HepG2 (cell line): ENCODE data around the gene TNFSF13. TPM values are rescaled to one million over a fixed set of nuclear protein-coding genes. Genes with fewer than 3 reads are reported as not detected.

ENCODE experiments used
- ADNP ChIP-seq: sonication (generic); formaldehyde crosslinking; IDR thresholded peaks from 2 replicates; pipeline ENCODE4 v1.4.0; 2020; ENCODE audit warnings: missing genetic modification reagents
- AFF4 ChIP-seq: sonication (generic); formaldehyde crosslinking; IDR thresholded peaks from 2 replicates; pipeline ENCODE4 v1.4.0; 2020; ENCODE audit warnings: missing genetic modification reagents
- BCL6 ChIP-seq: IDR thresholded peaks from 2 replicates; pipeline ENCODE4 v1.6.1; 2016; ENCODE audit warnings: missing genetic modification reagents, missing compliant biosample characterization
- IRF2 ChIP-seq: IDR thresholded peaks from 2 replicates; pipeline ENCODE4 v1.6.1; 2018; ENCODE audit warnings: missing genetic modification reagents, missing compliant biosample characterization
- NCOR1 ChIP-seq: fragments of 200-600 bp; sonication (generic); IDR thresholded peaks from 2 replicates; pipeline ENCODE4 v1.7.0; 2017; ENCODE audit warnings: antibody characterized with exemption, low read length, borderline replicate concordance
- NFE2L2 ChIP-seq: fragments of 150-350 bp; IDR thresholded peaks from 2 replicates; pipeline ENCODE4 v1.6.1; 2014; ENCODE audit warnings: low read length
- NFIC ChIP-seq: IDR thresholded peaks from 2 replicates; pipeline ENCODE4 v1.6.1; 2012; ENCODE audit warnings: mild to moderate bottlenecking, low read length, inconsistent platforms
- NR3C1 ChIP-seq: sonication (generic); formaldehyde crosslinking; IDR thresholded peaks from 2 replicates; pipeline ENCODE4 v1.4.0; 2020; ENCODE audit warnings: missing genetic modification reagents
- NRL ChIP-seq: sonication (generic); formaldehyde crosslinking; IDR thresholded peaks from 2 replicates; pipeline ENCODE4 v1.5.0; 2020; ENCODE audit warnings: missing genetic modification reagents, mild to moderate bottlenecking, moderate library complexity, borderline replicate concordance
- RFXANK ChIP-seq: IDR thresholded peaks from 2 replicates; pipeline ENCODE4 v1.6.1; 2016
- RFXAP ChIP-seq: sonication (generic); formaldehyde crosslinking; IDR thresholded peaks from 2 replicates; pipeline ENCODE4 v1.4.0; 2020; ENCODE audit warnings: missing genetic modification reagents, borderline replicate concordance
- RNF219 ChIP-seq: sonication (generic); formaldehyde crosslinking; IDR thresholded peaks from 2 replicates; pipeline ENCODE4 v1.5.0; 2020; ENCODE audit warnings: mild to moderate bottlenecking, missing genetic modification reagents
- SOX6 ChIP-seq, 2 experiments: fragments of 450-650 bp in 1 of 2; sonication (generic) in 1 of 2; formaldehyde crosslinking in 1 of 2; IDR thresholded peaks; 2 replicates each; pipeline versions ENCODE4 v1.4.0 to v1.6.1; 2017 to 2020; ENCODE audit warnings: antibody characterized with exemption in 1 of 2, mild to moderate bottlenecking in 1 of 2, missing genetic modification reagents in 1 of 2
- SRSF1 ChIP-seq: fragments of 200-400 bp; formaldehyde crosslinking; optimal IDR thresholded peaks from 2 replicates; pipeline ENCODE3; 2017; ENCODE audit warnings: mild to moderate bottlenecking, low read depth, low read length, moderate library complexity
- ZNF20 ChIP-seq: sonication (generic); formaldehyde crosslinking; IDR thresholded peaks from 2 replicates; pipeline ENCODE4 v1.4.0; 2020; ENCODE audit warnings: mild to moderate bottlenecking, moderate library complexity, missing genetic modification reagents
- ZNF343 ChIP-seq: sonication (generic); formaldehyde crosslinking; IDR thresholded peaks from 2 replicates; pipeline ENCODE4 v1.4.0; 2020; ENCODE audit warnings: mild to moderate bottlenecking, missing genetic modification reagents
- ZNF367 ChIP-seq: sonication (generic); formaldehyde crosslinking; IDR thresholded peaks from 2 replicates; pipeline ENCODE4 v1.4.0; 2020; ENCODE audit warnings: missing genetic modification reagents, borderline replicate concordance
- ZNF543 ChIP-seq: sonication (generic); formaldehyde crosslinking; IDR thresholded peaks from 2 replicates; pipeline ENCODE4 v1.4.0; 2020; ENCODE audit warnings: mild to moderate bottlenecking, missing genetic modification reagents
- ZNF549 ChIP-seq: sonication (generic); formaldehyde crosslinking; IDR thresholded peaks from 2 replicates; pipeline ENCODE4 v1.5.0; 2020; ENCODE audit warnings: missing genetic modification reagents
- ZNF562 ChIP-seq: sonication (generic); formaldehyde crosslinking; IDR thresholded peaks from 2 replicates; pipeline ENCODE4 v1.8.0; 2022; ENCODE audit warnings: missing genetic modification reagents, borderline replicate concordance
- ZSCAN21 ChIP-seq: sonication (generic); formaldehyde crosslinking; IDR thresholded peaks from 2 replicates; pipeline ENCODE4 v1.8.0; 2022; ENCODE audit warnings: mild to moderate bottlenecking, missing genetic modification reagents, moderate library complexity, borderline replicate concordance
- polyA plus RNA-seq, 8 experiments: library from polyadenylated mRNA; depleted of rRNA in 3 of 8; stranded (reverse) in 7 of 8; unstranded in 1 of 8; fragments of >200 nt; fragmentation: Illumina TruSeq in 4 of 8; extraction: Trizol in 4 of 8; gene quantifications; 2 replicates each; pipeline versions ENCODE4 v1.2.1 to v1.2.3, GENCODE V29; 2011 to 2016; ENCODE audit warnings: low read depth in 4 of 8, missing spikeins in 1 of 8, mixed read lengths in 1 of 8; ENCODE audit not compliant: insufficient read depth in 1 of 8
- total RNA-seq, 5 experiments: library from RNA; depleted of rRNA; stranded (reverse); fragments of >200 nt; fragmentation: Illumina TruSeq; extraction: Trizol; gene quantifications; 2 replicates each; pipeline ENCODE4 v1.2.3, GENCODE V29; 2016; ENCODE audit warnings: low read depth in 1 of 5
- TF ChIP-seq, protein P1 (sequence below): IDR thresholded peaks from 2 replicates; pipeline ENCODE4 v1.6.1; 2012; ENCODE audit warnings: low read depth, low read length, improper control_type of control experiment
- TF ChIP-seq, protein P2 (sequence below): sonication (generic); formaldehyde crosslinking; IDR thresholded peaks from 2 replicates; pipeline ENCODE4 v1.8.1; 2023; ENCODE audit warnings: mild to moderate bottlenecking, missing genetic modification reagents, borderline replicate concordance

The TNFSF13 gene
- total and polyA plus RNA-seq, 2 of the 13 experiments (the other 11 are each of a cell fraction or from before 2014, with no cell fraction given): 2.5 to 3.3 TPM

- TF ChIP-seq RFXANK: 0 out of 2 replicates have a peak, but pooled peaks have one; percentile 54
- no peak for TF ChIP-seq ZNF549 (CRISPR knock-in tag)
- TF ChIP-seq AFF4 (CRISPR knock-in tag): no peak
- TF ChIP-seq SOX6 (IDR thresholded peaks at IDR 0.05): no peak
- TF ChIP-seq SOX6 (CRISPR knock-in tag; IDR thresholded peaks at IDR 0.05): peak; percentile 41
- TF ChIP-seq SRSF1: peak; percentile 11
- no peak for TF ChIP-seq ADNP (CRISPR knock-in tag)
- TF ChIP-seq RFXAP (CRISPR knock-in tag): no peak
- no peak for TF ChIP-seq NR3C1
- TF ChIP-seq NFIC: no peak
- no peak for TF ChIP-seq ZNF343
- TF ChIP-seq IRF2 (CRISPR knock-in tag): peak; percentile 53
- 0 out of 2 replicates have a peak, but pooled peaks have one; percentile 23 for TF ChIP-seq ZSCAN21 (CRISPR knock-in tag)
- no peak for TF ChIP-seq NCOR1
- TF ChIP-seq NFE2L2: no peak
- no peak for TF ChIP-seq ZNF562 (CRISPR knock-in tag)
- no peak for TF ChIP-seq ZNF543
- no peak for TF ChIP-seq RNF219 (CRISPR knock-in tag)
- no peak; the same call in 1 of the 2 replicates for TF ChIP-seq NRL (CRISPR knock-in tag)
- peak; percentile 79; the same call in 1 of the 2 replicates for TF ChIP-seq ZNF20 (CRISPR knock-in tag)
- TF ChIP-seq BCL6 (CRISPR knock-in tag): peak; percentile 54
- TF ChIP-seq, protein P1, sequence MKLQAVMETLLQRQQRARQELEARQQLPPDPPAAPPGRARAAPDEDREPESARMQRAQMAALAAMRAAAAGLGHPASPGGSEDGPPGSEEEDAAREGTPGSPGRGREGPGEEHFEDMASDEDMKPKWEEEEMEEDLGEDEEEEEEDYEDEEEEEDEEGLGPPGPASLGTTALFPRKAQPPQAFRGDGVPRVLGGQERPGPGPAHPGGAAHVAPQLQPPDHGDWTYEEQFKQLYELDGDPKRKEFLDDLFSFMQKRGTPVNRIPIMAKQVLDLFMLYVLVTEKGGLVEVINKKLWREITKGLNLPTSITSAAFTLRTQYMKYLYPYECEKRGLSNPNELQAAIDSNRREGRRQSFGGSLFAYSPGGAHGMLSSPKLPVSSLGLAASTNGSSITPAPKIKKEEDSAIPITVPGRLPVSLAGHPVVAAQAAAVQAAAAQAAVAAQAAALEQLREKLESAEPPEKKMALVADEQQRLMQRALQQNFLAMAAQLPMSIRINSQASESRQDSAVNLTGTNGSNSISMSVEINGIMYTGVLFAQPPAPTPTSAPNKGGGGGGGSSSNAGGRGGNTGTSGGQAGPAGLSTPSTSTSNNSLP: no peak
- TF ChIP-seq, protein P2, sequence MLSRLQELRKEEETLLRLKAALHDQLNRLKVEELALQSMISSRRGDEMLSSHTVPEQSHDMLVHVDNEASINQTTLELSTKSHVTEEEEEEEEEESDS (CRISPR knock-in tag): no peak
- no peak for TF ChIP-seq ZNF367
Measured at GRCh38 chr17:7557775-7558543, 591 bp upstream of the TNFSF13 start (continued).
